Peyer's patch (tissue), 4 donors: ENCODE measurements around the gene NEB.

Source experiments
- POLR2A ChIP-seq, 2 donors: fragments of 450-650 bp; IDR thresholded peaks; one replicate each; pipeline ENCODE4 v1.5.1; 2017; ENCODE audit warnings: antibody characterized with exemption in 2 of 2, mild to moderate bottlenecking in 2 of 2, moderate library complexity in 2 of 2
- TF ChIP-seq, protein P1 (sequence below), 6 experiments: fragments of 450-650 bp in 4 of 6; fragments of 200-600 bp in 2 of 6; sonication (generic) in 1 of 6; IDR thresholded peaks; one replicate each; pipeline ENCODE4 v1.5.1; 2017 to 2019; ENCODE audit warnings: antibody characterized with exemption in 6 of 6, mild to moderate bottlenecking in 3 of 6, moderate library complexity in 1 of 6

- TF ChIP-seq, protein P1, sequence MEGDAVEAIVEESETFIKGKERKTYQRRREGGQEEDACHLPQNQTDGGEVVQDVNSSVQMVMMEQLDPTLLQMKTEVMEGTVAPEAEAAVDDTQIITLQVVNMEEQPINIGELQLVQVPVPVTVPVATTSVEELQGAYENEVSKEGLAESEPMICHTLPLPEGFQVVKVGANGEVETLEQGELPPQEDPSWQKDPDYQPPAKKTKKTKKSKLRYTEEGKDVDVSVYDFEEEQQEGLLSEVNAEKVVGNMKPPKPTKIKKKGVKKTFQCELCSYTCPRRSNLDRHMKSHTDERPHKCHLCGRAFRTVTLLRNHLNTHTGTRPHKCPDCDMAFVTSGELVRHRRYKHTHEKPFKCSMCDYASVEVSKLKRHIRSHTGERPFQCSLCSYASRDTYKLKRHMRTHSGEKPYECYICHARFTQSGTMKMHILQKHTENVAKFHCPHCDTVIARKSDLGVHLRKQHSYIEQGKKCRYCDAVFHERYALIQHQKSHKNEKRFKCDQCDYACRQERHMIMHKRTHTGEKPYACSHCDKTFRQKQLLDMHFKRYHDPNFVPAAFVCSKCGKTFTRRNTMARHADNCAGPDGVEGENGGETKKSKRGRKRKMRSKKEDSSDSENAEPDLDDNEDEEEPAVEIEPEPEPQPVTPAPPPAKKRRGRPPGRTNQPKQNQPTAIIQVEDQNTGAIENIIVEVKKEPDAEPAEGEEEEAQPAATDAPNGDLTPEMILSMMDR (IDR thresholded peaks at IDR 0.05) = no peak
- no peak for TF ChIP-seq POLR2A (IDR thresholded peaks at IDR 0.05)
Observed at GRCh38 chr2:151649400-151649799, 84.9 kb downstream of the NEB start.
